Measurements from ENCODE around the gene LATS2.

LATS2 gene

GRCh38 chr13:21048901-21049698 lies 12.3 kb downstream of the LATS2 start:
- no peak for DNase-seq (ENCODE audit: low read depth)

GRCh38 chr13:21047591-21048282 lies 13.6 kb downstream of the LATS2 start:
- DNase-seq (ENCODE audit: low read depth), result no peak

- no peak for DNase-seq (ENCODE audit: low read depth)
Measured at GRCh38 chr13:21047087-21047486, 14.3 kb downstream of the LATS2 start.

- DNase-seq (ENCODE audit: low read depth), result no peak
Measured at GRCh38 chr13:21046203-21046602, 15.2 kb downstream of the LATS2 start.

- no peak for DNase-seq (ENCODE audit: low read depth)
Measured at GRCh38 chr13:21045100-21045499, 16.3 kb downstream of the LATS2 start.

- no peak for DNase-seq (ENCODE audit: low read depth)
Measured at GRCh38 chr13:21043898-21044297, 17.5 kb downstream of the LATS2 start.

GRCh38 chr13:21040120-21040826 lies 21.1 kb downstream of the LATS2 start:
- no peak for DNase-seq (ENCODE audit: low read depth)

- no peak for DNase-seq (ENCODE audit: low read depth)
Measured at GRCh38 chr13:21039097-21039800, 22.1 kb downstream of the LATS2 start.

GRCh38 chr13:21037656-21038055 lies 23.7 kb downstream of the LATS2 start:
- no peak for DNase-seq (ENCODE audit: low read depth)

GRCh38 chr13:21035498-21035897 lies 25.9 kb downstream of the LATS2 start:
- DNase-seq (ENCODE audit: low read depth), result no peak

GRCh38 chr13:21034603-21035191 lies 26.7 kb downstream of the LATS2 start:
- no peak for DNase-seq (ENCODE audit: low read depth)

- peak; percentile 68 for DNase-seq (ENCODE audit: low read depth)
Measured at GRCh38 chr13:21033856-21034602, 27.4 kb downstream of the LATS2 start.

GRCh38 chr13:21033212-21033840 lies 28.1 kb downstream of the LATS2 start:
- no peak for DNase-seq (ENCODE audit: low read depth)

- DNase-seq (ENCODE audit: low read depth), result no peak
Measured at GRCh38 chr13:21032656-21033055, 28.7 kb downstream of the LATS2 start.

GRCh38 chr13:21031594-21032275 lies 29.7 kb downstream of the LATS2 start:
- DNase-seq (ENCODE audit: low read depth), result no peak

- no peak for DNase-seq (ENCODE audit: low read depth)
Measured at GRCh38 chr13:21025539-21025938, 35.8 kb downstream of the LATS2 start.

GRCh38 chr13:21022056-21022979 lies 39.1 kb downstream of the LATS2 start:
- DNase-seq (ENCODE audit: low read depth), result no peak

- DNase-seq (ENCODE audit: low read depth), result no peak
Measured at GRCh38 chr13:21020581-21020980, 40.8 kb downstream of the LATS2 start.

GRCh38 chr13:21020176-21020575 lies 41.2 kb downstream of the LATS2 start:
- no peak for DNase-seq (ENCODE audit: low read depth)
